ENCODE data around the gene MOB2.

MOB2 gene

GRCh38 chr11:1421291-1421690 lies 65.3 kb downstream of the MOB2 start:
- Histone ChIP-seq H3K9ac (ENCODE audit: low read length) (no peak overlapping the region), H3K27ac (ENCODE audit: low read depth, low read length) (no peak overlapping the region), H3K27me3 (ENCODE audit: control insufficient read depth, insufficient read depth, low read length) (no peaks in the 10 kb centered on the region), H3K36me3 (ENCODE audit: control insufficient read depth, insufficient read depth, low read length) (no peaks in the 10 kb centered on the region), H3K4me3 (ENCODE audit: low read depth, low read length) (no peak overlapping the region), H3K9me3 (ENCODE audit: control insufficient read depth, insufficient read depth, low read depth, low read length) (peaks cover 36% of the 10 kb centered on the region), H3K4me1 (ENCODE audit: control insufficient read depth, insufficient read depth, low read length) (no peaks in the 10 kb centered on the region)

- Histone ChIP-seq H3K9ac (ENCODE audit: low read length) (no peak overlapping the region), H3K27ac (ENCODE audit: low read depth, low read length) (no peak overlapping the region), H3K4me3 (ENCODE audit: low read depth, low read length) (no peak overlapping the region), H3K9me3 (ENCODE audit: control insufficient read depth, insufficient read depth, low read depth, low read length) (peaks cover 50% of the 10 kb centered on the region), H3K27me3 (ENCODE audit: control insufficient read depth, insufficient read depth, low read length) (no peaks in the 10 kb centered on the region), H3K36me3 (ENCODE audit: control insufficient read depth, insufficient read depth, low read length) (no peaks in the 10 kb centered on the region; the same call in 1 of the 2 replicates), H3K4me1 (ENCODE audit: control insufficient read depth, insufficient read depth, low read length) (no peaks in the 10 kb centered on the region)
Observed at GRCh38 chr11:1419811-1420210, 66.8 kb downstream of the MOB2 start.

All from HUES6 (cell line).